Jurkat, Clone E6-1 (cell line): ENCODE data around the gene SIKE1. TPM values are rescaled to one million over a fixed set of nuclear protein-coding genes. Genes with fewer than 3 reads are reported as not detected.
A peak's percentile ranks its signal among the peaks of the same experiment; 100 is the strongest.
"Not testable (repeated sequence)": the region's sequence is repeated elsewhere in the genome, so short reads cannot be mapped to it uniquely, and the experiment has no call there.

Experiments used
- DNase-seq: peaks from one replicate; pipeline ENCODE4 v3.0.0-alpha.2; 2011; ENCODE audit warnings: low read depth, low spot score
- H3K4me3 ChIP-seq: 2 replicates; pipeline ENCODE4 v1.5.1; 2011; ENCODE audit warnings: mild to moderate bottlenecking, low read length, control low read depth, moderate library complexity
- polyA plus RNA-seq: library from polyadenylated mRNA; unstranded; fragments of >200 nt; gene quantifications from one replicate; pipeline ENCODE4 v1.2.1, GENCODE V29; 2012; ENCODE audit warnings: missing spikeins; ENCODE audit not compliant: insufficient read length, insufficient read depth

SIKE1 gene
- polyA plus RNA-seq = 69.8 TPM

DNA sequence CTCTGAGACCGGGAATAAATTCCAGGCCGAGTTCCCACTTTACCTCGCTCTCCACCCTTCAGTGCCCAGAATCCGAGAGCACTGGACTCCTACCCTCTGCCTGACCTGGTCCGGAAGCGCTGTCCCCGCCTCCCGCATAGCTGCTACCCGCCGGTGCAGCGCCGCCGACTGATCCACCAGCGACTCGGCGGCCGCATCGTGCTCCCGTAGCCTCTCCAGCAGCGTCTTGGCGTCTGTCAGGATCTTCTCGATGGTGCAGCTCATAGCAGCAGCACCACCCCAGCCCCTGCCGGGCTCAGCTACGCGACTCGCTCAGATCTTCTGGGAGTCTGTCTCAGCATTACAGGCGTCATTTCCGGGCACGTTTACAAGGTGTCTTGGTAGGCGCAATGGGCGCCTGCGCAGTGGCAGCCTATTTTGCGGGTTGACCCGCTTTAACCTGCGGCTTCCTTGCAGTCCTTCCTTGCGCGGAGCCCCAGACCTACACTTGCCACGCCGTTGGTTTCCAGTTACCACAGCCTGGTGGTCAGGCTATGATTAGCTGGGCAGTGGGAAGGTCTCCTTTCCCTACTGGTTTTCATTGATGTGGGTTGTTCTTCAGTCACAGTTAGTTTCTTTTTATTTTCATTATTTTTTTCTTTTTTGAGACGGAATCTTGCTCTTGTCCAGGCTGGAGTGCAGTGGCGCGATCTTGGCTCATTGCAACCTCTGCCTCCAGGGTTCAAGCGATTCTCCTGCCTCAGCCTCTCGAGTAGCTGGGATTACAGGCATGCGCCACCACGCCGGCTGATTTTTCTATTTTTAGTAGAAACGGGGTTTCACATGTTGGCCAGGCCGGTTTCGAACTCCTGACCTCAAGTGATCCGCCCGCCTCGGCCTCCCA, at the start of gene SIKE1:
SIKE1 (minus strand) TSS at position 342 of the 883 bp plus-strand sequence; CDS start at position 264, 78 bp downstream.
- DNase-seq = peak; percentile 96
- H3K4me3 ChIP-seq = peak within 1 kb of the TSS; percentile 71

DNA sequence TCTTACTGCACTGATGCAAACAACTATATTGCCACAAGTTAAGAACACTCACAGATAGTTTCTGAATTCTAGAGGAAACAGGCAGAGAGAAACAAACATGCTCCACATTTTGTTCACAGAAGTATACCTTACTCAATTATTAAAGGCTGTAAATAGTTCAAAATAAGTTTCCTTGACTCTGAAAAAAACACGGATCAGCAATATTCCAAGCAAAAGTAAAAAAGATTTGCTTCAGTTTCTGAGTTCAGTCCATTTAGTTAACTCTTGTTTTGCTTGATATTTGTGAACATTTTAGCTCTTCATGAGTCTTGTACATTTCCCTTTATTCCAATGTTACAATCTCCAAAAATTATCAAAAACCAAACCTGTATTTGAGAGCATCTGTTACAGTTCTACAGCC, 49.6 kb upstream of the SIKE1 start:
- H3K4me3 ChIP-seq, DNase-seq: not testable (repeated sequence)

DNA sequence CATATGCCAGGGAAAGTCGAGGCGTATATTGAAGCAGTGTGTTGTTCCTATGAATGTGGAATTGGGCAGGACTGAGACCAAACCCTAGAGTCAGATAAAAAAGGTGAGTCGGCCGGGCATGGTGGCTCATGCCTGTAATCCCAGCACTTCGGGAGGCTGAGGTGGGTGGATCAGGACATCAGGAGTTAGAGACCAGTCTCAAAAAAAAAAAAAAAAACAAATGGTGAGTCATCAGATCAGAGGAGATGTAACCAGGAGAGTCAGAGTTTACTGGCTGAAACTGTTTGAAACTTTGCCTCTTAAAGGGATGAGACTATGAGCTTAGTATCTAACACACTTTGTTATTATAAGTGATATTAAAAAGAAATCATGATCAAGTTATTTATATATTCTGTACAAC, 47.8 kb upstream of the SIKE1 start:
- no peak overlapping the region for H3K4me3 ChIP-seq
- no peak for DNase-seq

DNA sequence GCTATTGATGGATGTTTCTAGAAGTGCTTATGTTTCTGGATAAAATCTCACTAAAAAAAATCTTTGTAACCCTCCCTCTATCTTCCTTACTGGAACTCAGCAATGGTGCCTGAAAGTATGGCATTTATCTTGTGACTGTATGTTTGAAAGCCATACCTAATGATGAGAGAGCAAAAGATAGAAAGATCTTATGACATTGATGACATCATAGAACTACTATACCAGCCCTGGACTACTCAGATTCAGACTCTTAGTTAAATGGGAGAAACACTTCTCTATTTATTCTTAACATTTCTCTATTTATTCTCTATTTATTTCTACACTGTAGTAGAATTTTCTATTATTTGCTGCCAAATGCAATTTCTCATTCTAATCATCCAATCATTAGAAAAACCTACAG, 41.5 kb upstream of the SIKE1 start:
- no peak overlapping the region for H3K4me3 ChIP-seq
- DNase-seq = no peak

DNA sequence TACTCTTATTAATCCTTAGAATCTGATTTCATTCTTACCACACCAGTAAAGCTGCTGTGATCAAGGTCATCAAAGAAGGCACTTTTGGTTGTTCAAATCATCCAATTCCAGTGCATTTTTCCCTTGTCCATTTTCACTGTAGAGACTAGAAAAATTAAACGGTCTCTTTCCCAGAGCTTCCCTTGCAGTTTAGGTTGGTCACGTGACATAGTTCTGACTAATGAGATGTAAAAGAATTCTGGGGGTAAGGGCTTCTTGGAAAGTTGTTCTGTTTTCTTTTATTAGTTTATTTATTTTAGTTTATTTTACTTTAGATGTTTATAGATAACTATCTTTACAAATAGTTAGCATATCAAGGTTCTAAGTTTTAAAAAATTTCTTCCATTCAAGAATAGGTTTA, 39.9 kb upstream of the SIKE1 start:
- no peak for DNase-seq
- no peak overlapping the region for H3K4me3 ChIP-seq

DNA sequence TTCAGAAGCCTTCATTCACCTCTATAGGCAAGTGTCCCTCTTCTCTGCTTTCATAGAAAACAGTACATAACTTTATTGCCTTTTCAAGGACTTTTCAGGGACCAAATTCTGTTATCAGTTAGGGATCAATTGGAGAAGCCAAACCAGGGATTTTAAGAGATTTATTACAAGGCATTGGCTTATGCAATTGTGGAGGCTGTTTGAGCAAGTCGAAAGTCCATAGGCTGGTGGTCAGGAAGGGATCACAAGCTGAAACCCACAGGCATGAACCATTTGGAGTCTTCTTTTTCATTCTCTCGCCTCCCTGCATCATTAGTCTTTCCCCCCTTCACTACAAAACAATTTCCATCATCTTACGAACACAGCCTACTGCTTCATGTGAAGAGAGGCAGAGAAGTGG, 39.4 kb upstream of the SIKE1 start:
- H3K4me3 ChIP-seq = no peak overlapping the region
- DNase-seq = no peak

DNA sequence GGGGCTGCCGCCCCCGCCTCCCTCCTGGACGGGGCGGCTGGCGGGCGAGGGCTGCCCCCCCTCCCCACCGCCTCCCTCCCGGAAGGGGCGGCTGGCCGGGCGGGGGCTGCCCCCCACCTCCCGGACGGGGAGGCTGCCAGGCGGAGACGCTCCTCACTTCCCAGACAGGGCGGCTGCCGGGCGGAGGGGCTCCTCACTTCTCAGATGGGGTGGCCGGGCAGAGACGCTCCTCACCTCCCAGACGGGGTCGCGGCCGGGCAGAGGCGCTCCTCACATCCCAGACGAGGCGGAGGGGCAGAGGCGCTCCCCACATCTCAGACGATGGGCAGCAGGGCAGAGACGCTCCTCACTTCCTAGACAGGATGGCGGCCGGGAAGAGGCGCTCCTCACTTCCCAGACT, 24.0 kb upstream of the SIKE1 start:
- H3K4me3 ChIP-seq, DNase-seq: not testable (repeated sequence)

DNA sequence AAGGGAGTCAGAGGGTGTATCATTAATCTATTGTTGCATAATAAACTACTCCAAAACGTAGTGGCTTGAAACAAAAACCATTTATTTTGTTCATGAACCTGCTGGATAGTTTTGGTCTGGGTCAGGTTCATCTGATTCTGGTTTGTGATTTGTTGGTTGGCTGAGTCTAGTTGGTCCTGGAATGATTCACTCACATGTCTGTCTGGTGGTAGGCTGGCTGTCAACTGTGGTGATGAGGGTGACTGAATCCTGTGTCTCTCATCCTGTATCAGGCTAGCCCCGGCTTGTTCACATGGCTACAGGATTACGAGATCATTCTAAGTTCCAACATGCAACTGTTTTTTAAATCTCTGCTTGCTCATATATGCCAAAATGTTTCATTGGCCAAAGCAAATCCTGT, 22.5 kb upstream of the SIKE1 start:
- no peak for DNase-seq

DNA sequence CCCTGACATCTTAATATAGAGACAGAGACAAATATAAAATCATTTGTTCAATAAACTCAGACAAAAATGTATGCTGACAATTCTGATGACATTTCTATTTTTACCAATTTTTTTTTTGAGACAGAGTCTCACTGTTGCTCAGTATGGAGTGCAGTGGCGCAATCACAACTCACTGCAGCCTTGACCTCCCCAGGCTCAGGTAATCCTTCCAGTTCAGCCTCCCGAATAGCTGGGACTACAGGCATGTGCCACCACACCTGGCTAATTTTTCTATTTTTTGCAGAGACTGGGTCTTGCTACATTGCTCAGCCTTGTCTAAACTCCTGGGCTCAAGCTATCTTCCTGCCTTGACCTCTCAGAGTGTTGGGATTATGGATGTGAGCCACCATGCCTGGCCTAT, 13.6 kb upstream of the SIKE1 start:
- DNase-seq = no peak
- H3K4me3 ChIP-seq = no peak overlapping the region

More for the DNA sequence above, 22.5 kb upstream of the SIKE1 start:
- no peak overlapping the region for H3K4me3 ChIP-seq

DNA sequence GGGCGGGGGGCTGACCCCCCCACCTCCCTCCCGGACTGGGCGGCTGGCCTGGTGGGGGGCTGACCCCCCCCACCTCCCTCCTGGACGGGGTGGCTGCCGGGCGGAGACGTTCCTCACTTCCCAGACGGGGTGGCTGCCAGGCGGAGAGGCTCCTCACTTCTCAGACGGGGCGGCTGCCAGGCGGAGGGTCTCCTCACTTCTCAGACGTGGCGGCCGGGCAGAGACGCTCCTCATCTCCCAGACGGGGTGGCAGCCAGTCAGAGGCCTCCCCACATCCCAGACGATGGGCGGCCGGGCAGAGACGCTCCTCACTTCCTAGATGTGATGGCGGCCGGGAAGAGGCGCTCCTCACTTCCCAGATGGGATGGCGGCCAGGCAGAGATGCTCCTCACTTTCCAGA, 10.1 kb upstream of the SIKE1 start:
- DNase-seq, H3K4me3 ChIP-seq: not testable (repeated sequence)

DNA sequence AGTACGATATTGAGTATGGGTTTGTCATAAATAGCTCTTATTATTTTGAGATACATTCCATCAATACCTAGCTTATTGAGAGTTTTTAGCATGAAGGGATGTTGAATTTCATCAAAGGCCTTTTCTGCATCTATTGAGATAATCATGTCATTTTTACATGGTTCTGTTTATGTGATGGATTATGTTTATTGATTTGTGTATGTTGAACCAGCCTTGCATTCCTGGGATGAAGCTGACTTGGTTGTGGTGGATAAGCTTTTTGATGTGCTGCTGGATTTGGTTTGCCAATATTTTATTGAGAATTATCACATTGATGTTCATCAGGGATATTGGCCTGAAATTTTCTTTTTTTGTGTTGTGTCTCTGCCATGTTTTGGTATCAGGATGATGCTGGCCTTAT, 6.0 kb upstream of the SIKE1 start:
- DNase-seq, H3K4me3 ChIP-seq: not testable (repeated sequence)

DNA sequence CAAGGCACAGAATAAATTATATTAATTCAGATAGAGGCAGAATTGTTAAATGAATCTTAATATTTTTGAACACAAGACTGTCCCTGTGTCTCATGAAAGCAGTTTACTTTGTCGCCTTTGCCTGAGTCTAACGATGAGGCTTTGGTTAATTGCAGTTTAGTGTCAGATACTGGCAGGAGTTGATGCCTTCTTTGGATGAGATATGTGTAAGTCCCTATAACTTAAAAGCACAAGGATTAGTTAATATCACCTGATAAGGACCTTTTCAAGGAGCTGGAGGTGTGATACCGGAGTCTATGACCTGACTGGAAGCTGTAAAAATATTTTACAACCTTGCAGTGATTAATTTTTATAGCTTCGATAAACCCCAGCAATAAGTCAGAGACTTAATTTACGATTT, 2.0 kb upstream of the SIKE1 start:
- no peak for DNase-seq

DNA sequence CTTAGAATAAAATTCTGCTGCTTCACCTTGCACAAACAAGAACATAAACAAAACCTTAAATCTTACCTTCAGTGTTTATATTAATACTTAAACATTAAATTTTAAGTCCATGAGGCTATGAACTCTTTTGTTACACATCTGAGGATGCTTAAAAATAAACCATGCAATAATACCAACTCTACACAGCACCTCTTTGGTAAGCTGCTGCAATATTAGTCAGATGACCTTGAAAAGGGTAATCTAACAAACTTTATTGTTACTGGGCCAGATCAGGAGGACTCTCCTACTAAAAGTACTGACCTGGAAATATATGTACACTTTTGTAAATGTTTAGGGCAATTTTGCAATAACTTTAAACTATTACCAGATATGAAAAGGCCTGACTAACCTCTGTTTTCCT, 763 bp downstream of the SIKE1 start:
- no peak for DNase-seq
- peak overlapping the region; percentile 71 for H3K4me3 ChIP-seq

More for the DNA sequence above, 2.0 kb upstream of the SIKE1 start:
- no peak overlapping the region for H3K4me3 ChIP-seq

DNA sequence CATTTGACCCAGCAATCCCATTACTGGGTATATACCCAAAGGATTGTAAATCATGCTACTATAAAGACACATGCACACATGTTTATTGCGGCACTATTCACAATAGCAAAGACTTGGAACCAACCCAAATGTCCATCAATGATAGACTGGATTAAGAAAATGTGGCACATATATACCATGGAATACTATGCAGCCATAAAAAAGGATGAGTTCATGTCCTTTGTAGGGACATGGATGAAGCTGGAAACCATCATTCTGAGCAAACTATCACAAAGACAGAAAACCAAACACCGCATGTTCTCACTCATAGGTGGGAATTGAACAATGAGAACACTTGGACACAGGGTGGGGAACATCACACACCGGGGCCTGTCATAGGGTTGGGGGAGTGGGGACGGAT, 3.8 kb downstream of the SIKE1 start:
- H3K4me3 ChIP-seq, DNase-seq: not testable (repeated sequence)

DNA sequence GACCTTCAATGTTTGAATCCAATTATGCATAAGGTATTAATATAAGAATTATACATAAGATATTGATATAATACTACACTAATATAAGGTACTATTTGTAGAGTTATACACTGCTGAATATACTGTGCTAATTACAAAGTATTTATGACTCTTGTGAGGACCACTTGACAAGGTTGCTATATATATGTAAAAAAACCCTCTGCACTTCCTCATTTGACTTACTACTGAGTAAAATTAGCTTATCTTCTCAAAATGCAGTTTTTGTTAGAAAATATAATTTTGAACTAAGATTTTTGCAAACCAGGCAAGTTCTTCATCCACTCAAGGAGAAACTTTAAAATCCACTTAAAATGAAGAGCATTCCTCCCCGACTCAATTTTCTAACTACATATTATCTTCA, 8.5 kb downstream of the SIKE1 start:
- no peak for DNase-seq
- no peak overlapping the region for H3K4me3 ChIP-seq

DNA sequence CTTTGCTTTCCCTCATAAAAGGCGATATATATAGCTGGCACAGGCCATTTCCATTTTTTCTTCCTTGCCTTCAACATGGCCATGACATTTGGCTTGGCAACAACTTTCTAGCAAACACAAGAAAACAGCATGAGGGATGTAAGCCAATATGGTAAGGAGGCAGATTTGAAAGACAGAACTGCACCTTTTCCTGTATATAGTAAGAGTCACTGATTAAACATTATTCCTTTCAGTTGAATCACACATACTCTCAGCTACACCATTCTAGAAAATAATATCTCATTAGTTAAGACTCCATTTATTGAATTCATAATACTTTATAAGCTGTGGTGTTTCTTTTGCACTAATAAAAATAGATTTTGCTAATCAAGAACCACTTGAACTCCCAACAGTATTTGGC, 9.5 kb downstream of the SIKE1 start:
- no peak for DNase-seq

DNA sequence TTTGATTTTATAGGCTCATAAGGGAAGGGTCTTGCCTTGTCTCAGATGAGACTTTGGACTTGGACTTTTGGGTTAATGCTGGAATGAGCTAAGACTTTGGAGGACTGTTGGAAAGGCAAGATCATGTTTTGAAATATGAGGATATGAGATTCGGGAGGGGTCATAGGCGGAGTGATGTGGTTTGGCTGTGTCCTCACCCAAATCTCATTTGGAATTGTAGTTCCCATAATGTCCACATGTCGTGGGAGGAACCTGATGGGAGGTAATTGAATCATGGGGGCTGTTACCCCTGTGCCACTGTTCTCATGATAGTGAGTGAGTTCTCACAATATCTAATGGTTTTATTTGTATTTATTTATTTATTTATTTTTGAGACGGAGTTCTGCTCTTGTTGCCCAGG, 15.8 kb downstream of the SIKE1 start:
- no peak for DNase-seq
- no peak overlapping the region for H3K4me3 ChIP-seq

More for the DNA sequence above, 9.5 kb downstream of the SIKE1 start:
- no peak overlapping the region for H3K4me3 ChIP-seq

DNA sequence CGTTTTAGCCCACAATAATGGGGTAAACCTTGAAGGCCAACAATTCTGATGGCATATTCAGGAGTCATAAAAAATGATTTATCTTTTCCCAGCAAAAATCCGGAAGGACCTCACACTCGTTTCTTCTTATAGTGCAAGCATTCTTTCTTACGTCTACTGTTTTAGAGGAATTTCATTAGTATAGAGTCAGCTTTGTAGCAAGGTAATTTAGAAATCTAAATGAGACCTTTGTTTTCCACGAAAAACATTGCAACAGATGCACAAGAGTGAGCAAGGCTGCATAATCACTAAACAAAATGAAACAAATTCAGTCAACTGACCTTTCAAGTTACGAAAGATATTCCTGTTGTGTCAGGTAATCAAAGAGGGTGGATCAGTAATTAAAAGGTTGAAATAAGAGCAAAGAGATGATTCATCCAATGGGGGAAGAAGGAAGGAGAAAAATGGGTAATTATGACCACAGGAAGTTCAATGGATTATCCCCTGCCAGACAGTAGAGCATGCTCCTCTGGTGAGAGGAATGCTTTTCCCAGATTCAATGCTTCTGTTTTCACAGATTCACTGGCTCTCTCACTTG, 22.1 kb downstream of the SIKE1 start:
- peak overlapping the region; percentile 99 for H3K4me3 ChIP-seq
- DNase-seq = no peak

DNA sequence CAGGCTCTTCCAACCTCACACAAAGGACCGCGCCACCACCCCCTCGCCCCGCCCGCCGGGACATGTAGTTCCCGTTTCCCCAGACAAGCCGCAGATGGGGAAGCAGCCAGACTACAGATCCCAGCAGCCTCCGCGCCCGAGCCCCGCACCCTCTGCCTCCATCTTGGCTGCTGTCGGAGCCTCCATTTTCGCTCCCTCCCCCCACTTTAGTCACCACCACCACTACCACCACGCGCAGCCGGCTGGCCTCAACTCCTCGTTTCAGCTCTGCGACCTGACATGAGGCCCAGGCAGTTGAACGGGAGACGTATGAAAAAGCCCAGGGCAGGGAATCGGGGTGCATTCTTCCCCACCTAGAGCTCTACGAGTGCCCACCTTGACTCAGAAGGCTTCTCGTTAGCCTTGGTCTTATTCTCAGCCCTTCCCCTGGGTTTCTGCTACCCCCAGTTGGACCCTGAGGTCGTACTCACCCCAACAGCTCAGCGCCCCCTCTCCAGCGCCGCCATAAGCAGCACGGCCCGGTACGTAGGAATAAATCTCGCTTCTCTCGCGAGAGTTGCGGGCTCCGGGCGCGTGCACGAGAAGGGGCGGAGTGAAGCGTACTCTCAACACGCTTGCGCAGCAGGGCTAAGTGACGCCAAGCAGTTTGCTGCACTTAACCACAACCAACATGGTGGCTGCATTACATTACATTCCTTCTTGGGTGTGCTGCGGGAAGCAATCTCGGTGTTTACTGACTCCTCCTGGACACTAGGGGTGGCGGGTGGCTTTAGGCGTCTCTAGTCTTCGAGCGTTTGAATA, 22.8 kb downstream of the SIKE1 start, which contains the start of gene CSDE1:
CSDE1 (minus strand) TSS at position 530 of the 801 bp plus-strand sequence. CDS start 18,094 bp downstream, outside the sequence.
- H3K4me3 ChIP-seq = peak within 1 kb of the TSS; percentile 99
- DNase-seq = peak; percentile 98
